Bone marrow (tissue), 2 donors: ENCODE results near the gene TRPV2.
A peak's percentile ranks its signal among the peaks of the same experiment; 100 is the strongest.

Source experiments
- DNase-seq, 2 donors: peaks; one replicate each; lab custom pipeline; 2025; lab: John Stamatoyannopoulos, UW

TRPV2 gene

GRCh38 chr17:16407911-16408588 is 7.3 kb upstream of the TRPV2 start:
- DNase-seq: peak in 1 of 2 donors; percentile 19

GRCh38 chr17:16417399-16417798 is 2.0 kb downstream of the TRPV2 start:
- DNase-seq: no peak

- no peak for DNase-seq
Observed at GRCh38 chr17:16417896-16418684, 2.7 kb downstream of the TRPV2 start.

GRCh38 chr17:16418685-16419068 is 3.3 kb downstream of the TRPV2 start:
- DNase-seq: no peak

- peak in 1 of 2 donors; percentile 45 for DNase-seq
Observed at GRCh38 chr17:16419074-16419928, 3.9 kb downstream of the TRPV2 start.

- peak in 1 of 2 donors; percentile 39 for DNase-seq
Observed at GRCh38 chr17:16419929-16420271, 4.5 kb downstream of the TRPV2 start.

- no peak for DNase-seq
Observed at GRCh38 chr17:16422416-16422815, 7.0 kb downstream of the TRPV2 start.

- no peak for DNase-seq
Observed at GRCh38 chr17:16423226-16423872, 8.0 kb downstream of the TRPV2 start.

- no peak for DNase-seq
Observed at GRCh38 chr17:16425202-16425601, 9.8 kb downstream of the TRPV2 start.

- DNase-seq: no peak
Observed at GRCh38 chr17:16425698-16426659, 10.6 kb downstream of the TRPV2 start.

GRCh38 chr17:16427020-16427419 is 11.6 kb downstream of the TRPV2 start:
- DNase-seq: no peak

GRCh38 chr17:16428098-16428882 is 12.9 kb downstream of the TRPV2 start:
- no peak for DNase-seq

GRCh38 chr17:16429083-16429482 is 13.7 kb downstream of the TRPV2 start:
- no peak for DNase-seq

GRCh38 chr17:16430650-16431049 is 15.3 kb downstream of the TRPV2 start:
- DNase-seq: no peak

GRCh38 chr17:16432017-16432416 is 16.6 kb downstream of the TRPV2 start:
- no peak for DNase-seq

GRCh38 chr17:16433514-16433913 is 18.1 kb downstream of the TRPV2 start:
- no peak for DNase-seq

- DNase-seq: no peak
Observed at GRCh38 chr17:16434662-16435061, 19.3 kb downstream of the TRPV2 start.

- DNase-seq: no peak
Observed at GRCh38 chr17:16435925-16436886, 20.8 kb downstream of the TRPV2 start.

GRCh38 chr17:16437083-16437482 is 21.7 kb downstream of the TRPV2 start:
- no peak for DNase-seq
